CD4-positive, alpha-beta T cell (primary cell): Measurements from ENCODE around the gene S100A6. TPM values are rescaled to one million over a fixed set of nuclear protein-coding genes. Genes with fewer than 3 reads are reported as not detected.
A peak's percentile ranks its signal among the peaks of the same experiment; 100 is the strongest.

ENCODE experiments used
- ATAC-seq: fragments of 200-7000 bp; cut with Tn5 transposase; one replicate; pipeline ENCODE4 v1.10.0; 2022; ENCODE audit warnings: mild to moderate bottlenecking; ENCODE audit not compliant: poor library complexity
- CTCF ChIA-PET: fragments of 350-600 bp; sonication (Branson Sonifier 250); formaldehyde crosslinking; loops from one replicate; lab custom pipeline; 2021; ENCODE audit warnings: antibody characterized with exemption, inconsistent platforms; lab: Charles Lee
- POLR2A ChIA-PET: fragments of 350-600 bp; sonication (Branson Sonifier 250); formaldehyde crosslinking; loops from one replicate; lab custom pipeline; 2021; ENCODE audit warnings: antibody characterized with exemption, inconsistent platforms; lab: Charles Lee
- DNase-seq, 14 experiments: peaks; one replicate each; pipeline ENCODE4 v3.0.0-alpha.2; 2013 to 2020; ENCODE audit warnings: mixed read lengths in 2 of 14
- H3K27ac ChIP-seq, 2 donors: one replicate each; pipeline versions ENCODE4 v1.5.1 to v1.7.0; 2013; ENCODE audit warnings: low read length in 2 of 2, low read depth in 1 of 2, mild to moderate bottlenecking in 1 of 2
- H3K27me3 ChIP-seq, 2 experiments: 1 replicate in 1 of 2; 2 replicates in 1 of 2; pipeline versions ENCODE4 v1.6.1 to v1.7.0; 2013; ENCODE audit warnings: low read length in 2 of 2, control low read depth in 1 of 2, mild to moderate bottlenecking in 1 of 2, moderate library complexity in 1 of 2; ENCODE audit not compliant: insufficient read depth in 2 of 2, control insufficient read depth in 1 of 2
- H3K36me3 ChIP-seq: one replicate; pipeline ENCODE4 v1.6.1; 2013; ENCODE audit warnings: low read length, control low read depth; ENCODE audit not compliant: insufficient read depth
- H3K4me1 ChIP-seq: one replicate; pipeline ENCODE4 v1.6.1; 2013; ENCODE audit warnings: low read length, control low read depth; ENCODE audit not compliant: insufficient read depth
- H3K4me3 ChIP-seq: one replicate; pipeline ENCODE4 v1.5.1; 2013; ENCODE audit warnings: mild to moderate bottlenecking, low read length, moderate library complexity
- H3K9me3 ChIP-seq, 2 experiments: 1 replicate in 1 of 2; 2 replicates in 1 of 2; pipeline versions ENCODE4 v1.6.1 to v1.7.0; 2013; ENCODE audit warnings: low read length in 2 of 2, mild to moderate bottlenecking in 2 of 2, control low read depth in 1 of 2, moderate library complexity in 1 of 2; ENCODE audit not compliant: control insufficient read depth in 1 of 2, insufficient read depth in 1 of 2
- H3K27ac Mint-ChIP-seq: one replicate; pipeline ENCODE4 v1.8.0; 2020; ENCODE audit warnings: mixed read lengths
- H3K27me3 Mint-ChIP-seq: one replicate; pipeline ENCODE4 v1.8.0; 2021; ENCODE audit warnings: mixed read lengths
- H3K36me3 Mint-ChIP-seq: one replicate; pipeline ENCODE4 v1.8.0; 2021; ENCODE audit warnings: low read depth, mixed read lengths
- H3K4me1 Mint-ChIP-seq: one replicate; pipeline ENCODE4 v1.8.0; 2021; ENCODE audit warnings: low read depth, mixed read lengths
- H3K4me3 Mint-ChIP-seq: one replicate; pipeline ENCODE4 v1.8.0; 2020; ENCODE audit warnings: mild to moderate bottlenecking, mixed read lengths
- H3K9me3 Mint-ChIP-seq: one replicate; pipeline ENCODE4 v1.8.0; 2020; ENCODE audit warnings: mixed read lengths
- intact Hi-C, 2 experiments: fragments of 100-400 bp; cut with DNase I in 1 of 2; cut with micrococcal nuclease in 1 of 2; formaldehyde crosslinking; loops; one replicate each; pipeline versions ENCODE4 v1.15.1 to v1.9.0; 2023 to 2025; cut with DNase I, micrococcal nuclease
- total RNA-seq, 174 experiments: library from RNA in 2 of 174; stranded (reverse) in 2 of 174; gene quantifications; one replicate each; pipeline ENCODE4 v1.2.3 and lab custom pipeline; 2021 to 2026
- TF ChIP-seq, protein P1 (sequence below): fragments of 200-600 bp; IDR thresholded peaks from one replicate; pipeline ENCODE4 v1.8.0; 2022; ENCODE audit warnings: antibody characterized with exemption, mild to moderate bottlenecking

S100A6 gene
- total RNA-seq, 2 experiments from 2014 or later = 172 to 175 TPM

- Histone ChIP-seq H3K36me3 (peaks cover 14% of the 10 kb centered on the region), H3K4me1 (peaks cover 85% of the 10 kb centered on the region), H3K4me3 (no peak overlapping the region), H3K9me3 (no peaks in the 10 kb centered on the region), H3K27me3 (no peaks in the 10 kb centered on the region), H3K27ac (peak overlapping the region in 1 of 2 donors; percentile 87)
- peaks cover 90% of the 10 kb centered on the region for H3K4me1 Mint-ChIP-seq
- POLR2A ChIA-PET = interaction anchor here (6.4 kb wide), 1 partner anchor 7 kb away, joined by 246 read pairs; the partner anchor contains the start of gene S100A4
- CTCF ChIA-PET = no interaction called here
- no peak for ATAC-seq
- DNase-seq = no peak
- peak overlapping the region; percentile 95 for H3K4me3 Mint-ChIP-seq
- peak overlapping the region; percentile 99 for H3K27ac Mint-ChIP-seq
- intact Hi-C loops = loop anchor here in 1 of 2 experiments (5.0 kb wide), 1 partner anchor 135 kb away; the partner anchor contains the start of gene ILF2
- no peaks in the 10 kb centered on the region for H3K27me3 Mint-ChIP-seq
- H3K36me3 Mint-ChIP-seq = peaks cover 35% of the 10 kb centered on the region
- TF ChIP-seq, protein P1, sequence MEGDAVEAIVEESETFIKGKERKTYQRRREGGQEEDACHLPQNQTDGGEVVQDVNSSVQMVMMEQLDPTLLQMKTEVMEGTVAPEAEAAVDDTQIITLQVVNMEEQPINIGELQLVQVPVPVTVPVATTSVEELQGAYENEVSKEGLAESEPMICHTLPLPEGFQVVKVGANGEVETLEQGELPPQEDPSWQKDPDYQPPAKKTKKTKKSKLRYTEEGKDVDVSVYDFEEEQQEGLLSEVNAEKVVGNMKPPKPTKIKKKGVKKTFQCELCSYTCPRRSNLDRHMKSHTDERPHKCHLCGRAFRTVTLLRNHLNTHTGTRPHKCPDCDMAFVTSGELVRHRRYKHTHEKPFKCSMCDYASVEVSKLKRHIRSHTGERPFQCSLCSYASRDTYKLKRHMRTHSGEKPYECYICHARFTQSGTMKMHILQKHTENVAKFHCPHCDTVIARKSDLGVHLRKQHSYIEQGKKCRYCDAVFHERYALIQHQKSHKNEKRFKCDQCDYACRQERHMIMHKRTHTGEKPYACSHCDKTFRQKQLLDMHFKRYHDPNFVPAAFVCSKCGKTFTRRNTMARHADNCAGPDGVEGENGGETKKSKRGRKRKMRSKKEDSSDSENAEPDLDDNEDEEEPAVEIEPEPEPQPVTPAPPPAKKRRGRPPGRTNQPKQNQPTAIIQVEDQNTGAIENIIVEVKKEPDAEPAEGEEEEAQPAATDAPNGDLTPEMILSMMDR = no peak
- H3K9me3 Mint-ChIP-seq = no peaks in the 10 kb centered on the region
Measured at GRCh38 chr1:153537376-153537730, 1.6 kb upstream of the S100A6 start.

DNA sequence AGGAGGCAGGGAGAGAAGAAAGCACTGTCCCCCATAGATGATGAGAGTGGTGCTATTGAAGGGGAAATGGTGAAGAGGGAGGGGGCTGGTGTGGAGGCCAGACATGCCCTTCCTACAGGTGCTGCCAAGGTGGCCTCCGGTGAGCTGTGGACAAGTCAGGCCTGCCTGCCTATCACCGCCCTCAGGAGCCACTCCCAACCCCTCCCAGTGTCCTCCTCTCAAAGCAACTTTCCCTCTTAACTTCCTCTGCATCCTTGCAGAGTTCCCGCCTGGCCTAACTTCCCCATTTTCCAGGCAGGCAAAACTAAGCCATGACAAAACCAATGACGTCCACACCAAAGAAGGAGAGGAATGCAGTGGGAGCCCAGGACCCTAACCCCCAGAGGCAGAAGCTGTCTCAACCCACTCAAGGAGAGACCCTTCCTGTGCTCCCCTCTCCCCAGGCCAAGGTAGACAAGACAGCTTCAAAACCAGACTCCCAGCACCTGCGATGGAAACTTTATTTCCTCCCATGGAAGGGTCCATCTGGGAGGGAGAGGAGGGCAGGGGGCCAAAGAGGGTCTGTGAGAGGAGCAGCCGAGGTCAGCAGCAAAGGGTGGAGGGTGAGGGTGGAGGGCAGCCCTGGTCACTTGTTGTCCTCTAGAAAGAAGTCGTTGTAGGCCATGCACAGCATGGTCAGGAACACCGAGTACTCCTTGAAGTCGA lies 1.0 kb upstream of the S100A6 start:
- H3K27me3 ChIP-seq = no peaks in the 10 kb centered on the region
- CTCF ChIA-PET = interaction anchor here (6.0 kb wide), 1 partner anchor 32 kb away, joined by 69 read pairs; no protein-coding TSS in a partner anchor
- no peaks in the 10 kb centered on the region for H3K27me3 Mint-ChIP-seq
- peaks cover 85% of the 10 kb centered on the region for H3K4me1 ChIP-seq
- H3K9me3 ChIP-seq = no peaks in the 10 kb centered on the region
- intact Hi-C loops = loop anchor here in 1 of 2 experiments (1.0 to 5.0 kb wide), 2 partner anchors 8 to 135 kb away; partner anchors contain the start of genes ILF2 and S100A4
- peaks cover 90% of the 10 kb centered on the region for H3K4me1 Mint-ChIP-seq
- peak overlapping the region; percentile 87 to 95 for H3K27ac ChIP-seq
- DNase-seq (no peak), ATAC-seq (no peak)
- H3K27ac Mint-ChIP-seq = peak overlapping the region; percentile 99
- H3K4me3 ChIP-seq = peak overlapping the region; percentile 79
- H3K4me3 Mint-ChIP-seq = peak overlapping the region; percentile 95
- TF ChIP-seq, protein P1 = no peak
- H3K9me3 Mint-ChIP-seq = no peaks in the 10 kb centered on the region
- H3K36me3 ChIP-seq = peaks cover 11% of the 10 kb centered on the region
- peaks cover 32% of the 10 kb centered on the region for H3K36me3 Mint-ChIP-seq
- POLR2A ChIA-PET = interaction anchor here (1.0 to 6.4 kb wide), 9 partner anchors 8 to 684 kb away, joined by 3 to 246 read pairs (median 8); partner anchors contain the start of genes CHTOP, JTB, S100A2 and S100A4

GRCh38 chr1:153536012-153536670 lies 350 bp upstream of the S100A6 start:
- Mint-ChIP-seq H3K9me3 (no peaks in the 10 kb centered on the region), H3K4me3 (peak overlapping the region; percentile 95), H3K27me3 (no peaks in the 10 kb centered on the region), H3K27ac (peak overlapping the region; percentile 99), H3K36me3 (peaks cover 30% of the 10 kb centered on the region), H3K4me1 (peaks cover 90% of the 10 kb centered on the region)
- H3K27me3 ChIP-seq = no peaks in the 10 kb centered on the region
- POLR2A ChIA-PET = interaction anchor here (0.7 to 6.4 kb wide), 14 partner anchors 8 to 684 kb away, joined by 3 to 246 read pairs (median 4); partner anchors contain the start of genes CHTOP, JTB, S100A2 and S100A4
- TF ChIP-seq, protein P1 = no peak
- CTCF ChIA-PET = interaction anchor here (1.2 to 6.0 kb wide), 3 partner anchors 7 to 33 kb away, joined by 5 to 69 read pairs (median 55); partner anchors contain the start of genes S100A4 and S100A5
- no peaks in the 10 kb centered on the region for H3K9me3 ChIP-seq
- peak overlapping the region; percentile 87 to 95 for H3K27ac ChIP-seq
- H3K36me3 ChIP-seq = peaks cover 11% of the 10 kb centered on the region
- intact Hi-C loops = loop anchor here in 1 of 2 experiments (1.0 to 5.0 kb wide), 2 partner anchors 9 to 136 kb away; partner anchors contain the start of genes ILF2 and S100A4
- H3K4me1 ChIP-seq = peaks cover 82% of the 10 kb centered on the region
- H3K4me3 ChIP-seq = peak overlapping the region; percentile 79
- ATAC-seq = peak; percentile 76
- DNase-seq = peak; percentile 60 to 93 (median 78)
